ENCODE data around the gene SEC24A. TPM values are rescaled to one million over a fixed set of nuclear protein-coding genes. Genes with fewer than 3 reads are reported as not detected.
"Not testable (repeated sequence)": the region's sequence is repeated elsewhere in the genome, so short reads cannot be mapped to it uniquely, and the experiment has no call there.

SEC24A gene
- total and polyA plus RNA-seq, 5 donors: 3.0 to 17.5 (median 8.4) TPM

- 95% methylated on average over 2 of the region's 2 CpGs for WGBS
- no peaks in the 10 kb centered on the region for H3K9me3 ChIP-seq (ENCODE audit: control insufficient read depth, low read length)
- intact Hi-C loops (cut with DNase I): no loop called here
- H3K27ac ChIP-seq (ENCODE audit: low read length): no peak overlapping the region
- no peaks in the 10 kb centered on the region for H3K27me3 ChIP-seq (ENCODE audit: control insufficient read depth, insufficient read depth)
- DNase-seq (no peak), ATAC-seq (no peak)
- no peaks in the 10 kb centered on the region for H3K4me1 ChIP-seq (ENCODE audit: control insufficient read depth, insufficient read depth, low read length)
- no peak overlapping the region for H3K4me3 ChIP-seq (ENCODE audit: low read length)
Observed at GRCh38 chr5:134620634-134621033, 28.0 kb upstream of the SEC24A start.

GRCh38 chr5:134625559-134625958 lies 23.0 kb upstream of the SEC24A start:
- WGBS: 74% methylated on average over 1 of the region's 1 CpG
- DNase-seq (no peak), ATAC-seq (no peak)
- Histone ChIP-seq H3K4me1 (ENCODE audit: control insufficient read depth, insufficient read depth, low read length) (no peaks in the 10 kb centered on the region), H3K4me3 (ENCODE audit: low read length) (no peak overlapping the region), H3K9me3 (ENCODE audit: control insufficient read depth, low read length) (no peaks in the 10 kb centered on the region), H3K27ac (ENCODE audit: low read length) (no peak overlapping the region), H3K27me3 (ENCODE audit: control insufficient read depth, insufficient read depth) (no peaks in the 10 kb centered on the region)
- intact Hi-C loops (cut with DNase I): no loop called here

- intact Hi-C loops (cut with DNase I): no loop called here
- DNase-seq (no peak), ATAC-seq (peak; percentile 47 to 65)
- Histone ChIP-seq H3K27ac (ENCODE audit: low read length) (no peak overlapping the region), H3K27me3 (ENCODE audit: control insufficient read depth, insufficient read depth) (no peaks in the 10 kb centered on the region), H3K4me3 (ENCODE audit: low read length) (no peak overlapping the region), H3K4me1 (ENCODE audit: control insufficient read depth, insufficient read depth, low read length) (no peaks in the 10 kb centered on the region), H3K9me3 (ENCODE audit: control insufficient read depth, low read length) (no peaks in the 10 kb centered on the region)
- 45% methylated on average over 2 of the region's 2 CpGs for WGBS
Observed at GRCh38 chr5:134626369-134627014, 22.1 kb upstream of the SEC24A start.

GRCh38 chr5:134634227-134634626 lies 14.4 kb upstream of the SEC24A start:
- no peak overlapping the region for H3K27ac ChIP-seq (ENCODE audit: low read length)
- H3K4me3 ChIP-seq (ENCODE audit: low read length): no peak overlapping the region
- ATAC-seq (no peak), DNase-seq (no peak)
- no peaks in the 10 kb centered on the region for H3K27me3 ChIP-seq (ENCODE audit: control insufficient read depth, insufficient read depth)
- WGBS: 88% methylated on average over 10 of the region's 10 CpGs
- intact Hi-C loops (cut with DNase I): no loop called here
- H3K4me1 ChIP-seq (ENCODE audit: control insufficient read depth, insufficient read depth, low read length): no peaks in the 10 kb centered on the region
- no peaks in the 10 kb centered on the region for H3K9me3 ChIP-seq (ENCODE audit: control insufficient read depth, low read length)

GRCh38 chr5:134635366-134635765 lies 13.2 kb upstream of the SEC24A start:
- H3K27me3 ChIP-seq (ENCODE audit: control insufficient read depth, insufficient read depth); H3K4me1 ChIP-seq (ENCODE audit: control insufficient read depth, insufficient read depth, low read length); intact Hi-C loops (cut with DNase I); ATAC-seq; DNase-seq; H3K9me3 ChIP-seq (ENCODE audit: control insufficient read depth, low read length); H3K27ac ChIP-seq (ENCODE audit: low read length); H3K4me3 ChIP-seq (ENCODE audit: low read length): not testable (repeated sequence)
- 95% methylated on average over 1 of the region's 1 CpG for WGBS

- DNase-seq (no peak), ATAC-seq (no peak)
- no peaks in the 10 kb centered on the region for H3K4me1 ChIP-seq (ENCODE audit: control insufficient read depth, insufficient read depth, low read length)
- H3K27ac ChIP-seq (ENCODE audit: low read length): no peak overlapping the region
- intact Hi-C loops (cut with DNase I): no loop called here
- WGBS: 80% methylated on average over 9 of the region's 9 CpGs
- no peaks in the 10 kb centered on the region for H3K27me3 ChIP-seq (ENCODE audit: control insufficient read depth, insufficient read depth)
- no peaks in the 10 kb centered on the region for H3K9me3 ChIP-seq (ENCODE audit: control insufficient read depth, low read length)
- H3K4me3 ChIP-seq (ENCODE audit: low read length): no peak overlapping the region
Observed at GRCh38 chr5:134637116-134637721, 11.4 kb upstream of the SEC24A start.

GRCh38 chr5:134638760-134639201 lies 9.8 kb upstream of the SEC24A start:
- ATAC-seq (no peak), DNase-seq (no peak)
- intact Hi-C loops (cut with DNase I): no loop called here
- WGBS: 90% methylated on average over 4 of the region's 4 CpGs
- Histone ChIP-seq H3K4me1 (ENCODE audit: control insufficient read depth, insufficient read depth, low read length) (no peaks in the 10 kb centered on the region), H3K27me3 (ENCODE audit: control insufficient read depth, insufficient read depth) (no peaks in the 10 kb centered on the region), H3K4me3 (ENCODE audit: low read length) (no peak overlapping the region), H3K27ac (ENCODE audit: low read length) (no peak overlapping the region), H3K9me3 (ENCODE audit: control insufficient read depth, low read length) (no peaks in the 10 kb centered on the region)

- WGBS: 92% methylated on average over 6 of the region's 6 CpGs
Observed at GRCh38 chr5:134642931-134643530, 5.6 kb upstream of the SEC24A start.

GRCh38 chr5:134647750-134648424 lies 698 bp upstream of the SEC24A start:
- WGBS: 10% methylated on average over 15 of the region's 15 CpGs
- Histone ChIP-seq H3K9me3 (ENCODE audit: control insufficient read depth, low read length) (no peaks in the 10 kb centered on the region), H3K27me3 (ENCODE audit: control insufficient read depth, insufficient read depth) (no peaks in the 10 kb centered on the region), H3K4me1 (ENCODE audit: control insufficient read depth, insufficient read depth, low read length) (no peaks in the 10 kb centered on the region), H3K4me3 (ENCODE audit: low read length) (peak overlapping the region; percentile 53), H3K27ac (ENCODE audit: low read length) (peak overlapping the region; percentile 99)
- peak in 1 of 3 donors; percentile 20 for DNase-seq
- ATAC-seq: peak in 1 of 2 donors; percentile 19
- intact Hi-C loops (cut with DNase I): no loop called here

More at GRCh38 chr5:134642931-134643530, 5.6 kb upstream of the SEC24A start:
- no peak overlapping the region for H3K4me3 ChIP-seq (ENCODE audit: low read length)
- DNase-seq: no peak
- no peaks in the 10 kb centered on the region for H3K4me1 ChIP-seq (ENCODE audit: control insufficient read depth, insufficient read depth, low read length)
- H3K9me3 ChIP-seq (ENCODE audit: control insufficient read depth, low read length): no peaks in the 10 kb centered on the region
- no peak overlapping the region for H3K27ac ChIP-seq (ENCODE audit: low read length)
- ATAC-seq: no peak
- intact Hi-C loops (cut with DNase I): no loop called here
- H3K27me3 ChIP-seq (ENCODE audit: control insufficient read depth, insufficient read depth): no peaks in the 10 kb centered on the region

- ATAC-seq: peak; percentile 62 to 72
- H3K4me3 ChIP-seq (ENCODE audit: low read length): peak overlapping the region; percentile 53
- intact Hi-C loops (cut with DNase I): no loop called here
- H3K9me3 ChIP-seq (ENCODE audit: control insufficient read depth, low read length): no peaks in the 10 kb centered on the region
- peak overlapping the region; percentile 99 for H3K27ac ChIP-seq (ENCODE audit: low read length)
- peak in 1 of 3 donors; percentile 75 for DNase-seq
- H3K27me3 ChIP-seq (ENCODE audit: control insufficient read depth, insufficient read depth): no peaks in the 10 kb centered on the region
- WGBS: under 1% methylated on average over 18 of the region's 18 CpGs
- H3K4me1 ChIP-seq (ENCODE audit: control insufficient read depth, insufficient read depth, low read length): no peaks in the 10 kb centered on the region
Observed at GRCh38 chr5:134649163-134649835, 714 bp downstream of the SEC24A start.
